Activated T-helper 17 cell treated with anti-CD3 and anti-CD28 coated beads, Interleukin-2, amount 50 U/mL, for 72 hours (primary cell): ENCODE data around the gene SLC13A2. TPM values are rescaled to one million over a fixed set of nuclear protein-coding genes. Genes with fewer than 3 reads are reported as not detected.
"Not testable (repeated sequence)": the region's sequence is repeated elsewhere in the genome, so short reads cannot be mapped to it uniquely, and the experiment has no call there.

Experiments used
- ATAC-seq: fragments of 150-1000 bp; cut with Tn5 transposase; replicated peaks from 2 replicates; pipeline ENCODE4 v1.10.0; 2021; ENCODE audit warnings: mild to moderate bottlenecking, moderate library complexity
- H3K27ac Mint-ChIP-seq: one replicate; pipeline ENCODE4 v1.8.0; 2022; ENCODE audit warnings: mixed read lengths
- H3K27me3 Mint-ChIP-seq: one replicate; pipeline ENCODE4 v1.8.0; 2022; ENCODE audit warnings: mixed read lengths
- H3K36me3 Mint-ChIP-seq: one replicate; pipeline ENCODE4 v1.8.0; 2022; ENCODE audit warnings: low read depth, mild to moderate bottlenecking, mixed read lengths
- H3K4me1 Mint-ChIP-seq: one replicate; pipeline ENCODE4 v1.8.0; 2022; ENCODE audit warnings: mixed read lengths
- H3K4me3 Mint-ChIP-seq: one replicate; pipeline ENCODE4 v1.8.0; 2022; ENCODE audit warnings: mild to moderate bottlenecking, mixed read lengths
- H3K9me3 Mint-ChIP-seq: one replicate; pipeline ENCODE4 v1.8.0; 2022; ENCODE audit warnings: mixed read lengths
- total RNA-seq, 2 donors: library from RNA; stranded (reverse); gene quantifications; one replicate each; pipeline ENCODE4 v1.2.3, GENCODE V29; 2022

The SLC13A2 gene
- total RNA-seq, 2 donors from 2014 or later = not detected

DNA sequence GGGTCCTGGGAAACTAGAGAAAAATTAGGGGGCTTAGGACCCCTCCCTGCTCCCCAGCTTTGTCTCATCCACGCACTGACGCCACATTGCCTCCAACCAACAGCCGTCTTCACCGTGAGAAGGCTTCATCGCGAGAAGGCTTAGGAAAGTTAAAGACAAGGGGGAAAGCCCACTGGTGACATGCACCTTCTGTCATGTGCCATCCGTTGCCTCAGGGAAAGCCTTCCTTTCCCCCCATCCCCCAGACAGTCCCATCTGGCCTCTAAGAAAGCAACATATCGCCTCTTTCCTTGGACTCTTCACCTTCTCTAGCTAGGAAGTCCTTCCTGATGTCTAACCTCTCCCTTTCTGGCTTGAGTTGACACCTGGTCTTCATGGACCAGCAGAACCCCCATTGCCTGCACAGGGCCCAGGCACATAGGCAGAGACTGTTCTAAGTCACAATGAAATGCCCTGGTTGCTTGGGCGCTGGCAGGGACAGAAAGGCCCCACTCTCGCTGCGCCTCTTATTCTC lies 34.8 kb downstream of the SLC13A2 start:
- H3K36me3 Mint-ChIP-seq = no peaks in the 10 kb centered on the region
- no peaks in the 10 kb centered on the region for H3K9me3 Mint-ChIP-seq
- H3K27ac Mint-ChIP-seq = no peak overlapping the region
- peaks cover 33% of the 10 kb centered on the region for H3K27me3 Mint-ChIP-seq
- ATAC-seq = no peak
- no peaks in the 10 kb centered on the region for H3K4me1 Mint-ChIP-seq
- no peak overlapping the region for H3K4me3 Mint-ChIP-seq

- no peaks in the 10 kb centered on the region for H3K9me3 Mint-ChIP-seq
- no peak overlapping the region for H3K4me3 Mint-ChIP-seq
- peaks cover 38% of the 10 kb centered on the region for H3K27me3 Mint-ChIP-seq
- peak overlapping the region; percentile 11 for H3K27ac Mint-ChIP-seq
- no peaks in the 10 kb centered on the region for H3K36me3 Mint-ChIP-seq
- H3K4me1 Mint-ChIP-seq = no peaks in the 10 kb centered on the region
- ATAC-seq = no peak
Measured at GRCh38 chr17:28509789-28510188, 36.3 kb downstream of the SLC13A2 start.

DNA sequence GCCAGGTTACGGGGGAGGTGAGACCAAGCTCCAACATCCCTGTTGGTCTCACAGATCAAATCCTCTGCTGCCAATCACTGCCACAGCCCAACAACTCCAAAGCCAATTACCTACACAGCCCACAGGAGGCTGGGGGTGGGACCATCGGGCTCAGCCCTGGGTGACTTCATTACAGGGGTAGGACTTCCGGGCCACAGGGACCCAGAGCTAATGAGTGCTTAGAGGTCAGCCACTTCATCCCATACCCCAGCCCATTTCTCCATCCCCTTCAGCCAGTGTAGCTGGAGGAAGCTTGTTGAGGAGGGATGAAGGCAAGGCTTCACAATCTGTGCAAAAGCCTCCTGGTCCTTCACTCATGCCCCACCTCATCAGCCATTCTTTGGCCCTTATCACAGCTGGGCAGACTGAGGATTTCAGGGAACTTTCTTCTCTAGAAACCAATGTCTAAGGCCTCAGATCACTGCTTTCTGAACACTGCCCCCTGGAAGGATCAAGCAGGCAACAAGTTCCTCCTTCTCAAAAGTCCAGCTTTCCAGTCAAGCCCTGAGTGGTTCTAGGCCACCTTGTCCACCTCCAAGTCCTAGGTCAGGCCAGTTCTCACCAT lies 38.5 kb downstream of the SLC13A2 start:
- Mint-ChIP-seq H3K36me3 (no peaks in the 10 kb centered on the region), H3K4me3 (no peak overlapping the region), H3K27ac (no peak overlapping the region), H3K9me3 (no peaks in the 10 kb centered on the region), H3K27me3 (peaks cover 30% of the 10 kb centered on the region), H3K4me1 (no peaks in the 10 kb centered on the region)
- no peak for ATAC-seq

DNA sequence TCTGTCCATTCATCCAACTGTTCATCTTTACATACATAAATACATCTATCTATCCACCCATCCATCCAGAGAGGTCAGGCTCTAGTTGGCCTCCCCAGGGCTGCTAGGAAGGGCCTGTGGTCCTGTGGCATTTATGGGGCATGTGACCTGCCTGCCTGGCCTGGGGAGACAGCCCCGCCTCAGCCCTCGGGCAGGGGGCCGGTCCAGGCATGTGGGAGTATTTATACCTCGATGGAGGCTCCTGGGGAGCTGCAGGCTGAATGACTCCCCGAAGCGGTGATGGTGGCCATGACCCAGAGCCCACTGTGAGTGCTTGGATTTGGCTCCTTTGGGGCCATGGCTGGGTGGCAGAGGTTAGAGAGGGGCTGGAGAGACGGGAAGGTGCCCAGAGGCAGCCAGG lies 40.0 kb downstream of the SLC13A2 start:
- no peaks in the 10 kb centered on the region for H3K4me1 Mint-ChIP-seq
- no peak for ATAC-seq
- H3K27me3 Mint-ChIP-seq = peaks cover 26% of the 10 kb centered on the region
- no peaks in the 10 kb centered on the region for H3K9me3 Mint-ChIP-seq
- no peak overlapping the region for H3K4me3 Mint-ChIP-seq
- peak overlapping the region; percentile 57 for H3K27ac Mint-ChIP-seq
- H3K36me3 Mint-ChIP-seq = no peaks in the 10 kb centered on the region

DNA sequence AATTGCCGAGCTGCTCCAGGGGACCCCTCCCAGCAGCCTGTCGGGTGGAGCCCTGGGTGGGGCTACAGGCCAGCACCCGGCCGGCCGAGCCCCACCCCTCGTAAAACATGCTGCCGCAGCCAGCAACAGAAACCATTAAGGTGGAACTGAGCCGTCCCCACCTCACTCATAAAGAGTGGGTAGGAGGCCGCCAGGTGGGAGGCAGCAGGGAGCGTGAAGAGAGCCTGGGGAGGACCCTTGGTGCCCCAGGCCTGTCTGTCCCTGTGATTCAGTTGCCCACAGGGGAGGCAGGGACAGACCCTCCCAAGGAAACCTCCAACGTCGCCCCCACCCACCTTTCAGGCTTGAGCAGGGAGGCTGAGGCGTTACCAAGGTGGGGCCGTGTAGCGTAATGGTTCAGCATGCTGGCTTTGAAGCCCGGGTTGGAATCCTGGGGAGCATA lies 41.1 kb downstream of the SLC13A2 start:
- H3K9me3 Mint-ChIP-seq = no peaks in the 10 kb centered on the region
- no peak for ATAC-seq
- H3K27me3 Mint-ChIP-seq = peaks cover 20% of the 10 kb centered on the region
- H3K4me1 Mint-ChIP-seq = no peaks in the 10 kb centered on the region
- H3K4me3 Mint-ChIP-seq = no peak overlapping the region
- no peaks in the 10 kb centered on the region for H3K36me3 Mint-ChIP-seq
- no peak overlapping the region for H3K27ac Mint-ChIP-seq

- no peak overlapping the region for H3K4me3 Mint-ChIP-seq
- no peak overlapping the region for H3K27ac Mint-ChIP-seq
- no peaks in the 10 kb centered on the region for H3K9me3 Mint-ChIP-seq
- no peak for ATAC-seq
- peaks cover 10% of the 10 kb centered on the region for H3K27me3 Mint-ChIP-seq
- no peaks in the 10 kb centered on the region for H3K36me3 Mint-ChIP-seq
- no peaks in the 10 kb centered on the region for H3K4me1 Mint-ChIP-seq
Measured at GRCh38 chr17:28515518-28515917, 42.1 kb downstream of the SLC13A2 start.

DNA sequence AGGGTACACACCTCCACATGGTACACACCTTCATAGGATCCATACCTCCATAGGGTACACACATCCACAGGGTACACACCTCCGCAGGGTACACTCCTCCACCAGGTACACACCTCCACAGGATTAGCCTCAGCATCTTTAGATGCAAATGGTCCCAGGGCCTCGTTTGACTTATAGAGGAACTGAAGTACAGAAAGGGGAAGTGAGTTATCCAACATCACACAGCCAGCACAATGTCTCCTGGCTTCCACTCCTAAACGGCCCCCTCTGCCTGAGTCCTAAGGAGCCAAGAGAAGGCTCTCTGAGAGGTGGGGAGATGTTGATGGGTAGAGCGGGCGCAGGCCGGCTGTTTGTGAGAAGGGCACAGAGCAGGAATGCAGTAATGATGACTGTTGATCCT lies 44.7 kb downstream of the SLC13A2 start:
- no peaks in the 10 kb centered on the region for H3K9me3 Mint-ChIP-seq
- H3K4me3 Mint-ChIP-seq = no peak overlapping the region
- no peak overlapping the region for H3K27ac Mint-ChIP-seq
- H3K27me3 Mint-ChIP-seq = peaks cover 8% of the 10 kb centered on the region
- ATAC-seq = no peak
- no peaks in the 10 kb centered on the region for H3K4me1 Mint-ChIP-seq
- H3K36me3 Mint-ChIP-seq = no peaks in the 10 kb centered on the region

- ATAC-seq = no peak
- H3K36me3 Mint-ChIP-seq = no peaks in the 10 kb centered on the region
- H3K9me3 Mint-ChIP-seq = no peaks in the 10 kb centered on the region
- no peak overlapping the region for H3K27ac Mint-ChIP-seq
- H3K4me1 Mint-ChIP-seq = no peaks in the 10 kb centered on the region
- no peak overlapping the region for H3K4me3 Mint-ChIP-seq
- peaks cover 4% of the 10 kb centered on the region for H3K27me3 Mint-ChIP-seq
Measured at GRCh38 chr17:28518578-28518977, 45.1 kb downstream of the SLC13A2 start.

DNA sequence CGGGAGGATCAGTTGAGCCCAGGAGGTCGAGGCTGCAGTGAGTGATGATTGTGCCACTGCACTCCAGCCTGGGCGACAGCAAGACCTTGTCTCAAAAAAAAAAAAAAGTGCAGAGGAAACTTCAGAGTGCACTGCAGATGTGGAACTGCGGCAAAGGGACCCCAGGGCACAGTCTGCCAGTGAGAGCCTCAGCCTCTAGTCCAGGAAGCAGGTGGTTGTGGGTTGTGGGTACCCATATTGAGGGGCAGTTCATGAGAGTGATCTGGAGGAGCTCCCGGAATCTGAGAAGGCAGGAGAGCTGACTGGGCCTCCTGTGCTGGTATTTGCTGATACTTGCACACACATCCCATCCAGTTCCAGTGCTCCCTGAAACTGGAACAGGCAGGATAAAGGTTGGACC lies 45.8 kb downstream of the SLC13A2 start:
- no peaks in the 10 kb centered on the region for H3K9me3 Mint-ChIP-seq
- H3K36me3 Mint-ChIP-seq = no peaks in the 10 kb centered on the region
- H3K27me3 Mint-ChIP-seq = no peaks in the 10 kb centered on the region
- H3K27ac Mint-ChIP-seq = no peak overlapping the region
- no peak overlapping the region for H3K4me3 Mint-ChIP-seq
- ATAC-seq = no peak
- no peaks in the 10 kb centered on the region for H3K4me1 Mint-ChIP-seq

DNA sequence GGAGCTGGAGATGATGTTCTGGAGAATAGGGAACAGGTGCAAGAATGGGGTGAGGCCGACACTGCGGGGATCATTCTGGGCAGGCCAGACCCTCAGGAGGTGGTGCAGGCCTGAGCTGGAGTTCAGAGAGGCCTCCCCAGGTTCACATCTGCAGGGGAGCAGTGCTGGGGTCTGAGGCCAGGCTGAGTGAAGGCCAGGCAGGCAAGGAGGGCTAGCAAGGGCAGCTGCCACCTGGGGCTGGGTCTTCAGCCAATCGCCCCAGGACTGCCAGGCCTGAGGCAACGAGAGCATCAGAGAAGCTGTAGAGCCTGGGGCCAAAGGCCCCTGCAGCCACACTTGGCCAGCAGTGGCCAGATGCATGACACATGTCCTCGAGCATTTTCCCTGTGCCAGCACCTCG lies 47.2 kb downstream of the SLC13A2 start:
- H3K27ac Mint-ChIP-seq = no peak overlapping the region
- no peaks in the 10 kb centered on the region for H3K4me1 Mint-ChIP-seq
- ATAC-seq = no peak
- no peak overlapping the region for H3K4me3 Mint-ChIP-seq
- no peaks in the 10 kb centered on the region for H3K9me3 Mint-ChIP-seq
- no peaks in the 10 kb centered on the region for H3K27me3 Mint-ChIP-seq
- no peaks in the 10 kb centered on the region for H3K36me3 Mint-ChIP-seq

DNA sequence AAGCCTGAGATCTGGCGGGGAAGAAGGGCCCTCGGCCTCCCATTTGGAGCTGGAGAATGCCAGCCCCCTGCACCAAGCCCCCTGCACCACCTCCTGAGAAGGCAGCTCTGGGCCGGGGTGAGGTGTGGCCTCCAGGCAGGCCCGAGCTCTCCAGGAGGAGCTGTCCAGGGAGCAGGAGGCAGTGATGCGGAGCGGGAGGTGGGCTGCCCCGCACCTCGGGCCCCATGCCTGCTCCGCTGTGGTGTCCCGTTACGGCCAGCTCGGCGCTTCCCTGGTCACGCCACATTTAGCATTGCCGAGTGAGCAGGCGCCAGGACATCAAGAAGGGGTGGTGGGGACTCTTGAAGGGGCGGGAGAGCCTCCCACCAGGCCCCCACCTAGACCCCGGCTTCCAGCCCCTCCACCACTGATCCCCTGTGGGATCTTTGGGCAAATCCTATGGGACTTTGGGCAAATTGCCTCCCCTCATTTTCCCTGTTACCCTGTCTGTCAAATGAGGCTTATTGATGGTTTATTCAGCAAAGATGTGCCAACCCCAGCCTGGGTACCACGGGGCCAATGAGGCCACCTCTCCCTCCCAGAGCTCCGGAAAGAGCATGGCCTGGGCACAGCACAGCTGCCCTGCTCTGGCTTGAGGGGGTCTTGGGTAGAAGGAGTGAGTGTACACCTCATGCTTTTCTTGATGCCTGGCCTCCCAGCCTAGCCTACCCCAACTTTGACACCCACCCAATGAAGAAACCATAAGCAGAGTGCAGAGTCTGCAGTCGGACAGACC lies 48.1 kb downstream of the SLC13A2 start:
- no peak overlapping the region for H3K27ac Mint-ChIP-seq
- H3K4me1 Mint-ChIP-seq = no peaks in the 10 kb centered on the region
- H3K9me3 Mint-ChIP-seq = no peaks in the 10 kb centered on the region
- H3K36me3 Mint-ChIP-seq = no peaks in the 10 kb centered on the region
- H3K4me3 Mint-ChIP-seq = no peak overlapping the region
- ATAC-seq = no peak
- H3K27me3 Mint-ChIP-seq = no peaks in the 10 kb centered on the region

GRCh38 chr17:28522281-28522680 lies 48.8 kb downstream of the SLC13A2 start:
- H3K36me3 Mint-ChIP-seq, H3K4me1 Mint-ChIP-seq, H3K9me3 Mint-ChIP-seq, H3K4me3 Mint-ChIP-seq, ATAC-seq, H3K27ac Mint-ChIP-seq, H3K27me3 Mint-ChIP-seq: not testable (repeated sequence)

DNA sequence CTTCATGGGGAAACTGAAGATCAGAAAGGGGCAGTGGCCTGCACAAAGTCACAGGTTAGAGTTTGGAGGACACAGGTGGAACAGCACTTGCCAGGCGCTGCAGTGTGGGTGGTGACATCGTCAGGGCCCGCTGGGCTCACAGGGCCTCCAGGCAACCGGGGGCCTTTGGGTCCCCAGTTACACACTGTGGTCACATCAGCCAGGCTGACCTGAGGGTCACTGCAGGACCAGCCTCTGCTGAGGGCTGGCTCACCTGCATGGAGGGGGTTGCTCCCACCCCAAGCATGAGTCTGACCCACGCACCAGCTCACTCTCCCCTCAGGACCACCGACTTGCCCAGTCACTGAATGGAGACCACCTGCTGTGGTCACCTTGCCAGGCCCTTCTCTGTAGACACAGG lies 49.7 kb downstream of the SLC13A2 start:
- Mint-ChIP-seq H3K4me1 (no peaks in the 10 kb centered on the region), H3K27me3 (no peaks in the 10 kb centered on the region), H3K27ac (no peak overlapping the region), H3K4me3 (no peak overlapping the region), H3K9me3 (no peaks in the 10 kb centered on the region), H3K36me3 (no peaks in the 10 kb centered on the region)
- no peak for ATAC-seq

- no peaks in the 10 kb centered on the region for H3K36me3 Mint-ChIP-seq
- no peaks in the 10 kb centered on the region for H3K27me3 Mint-ChIP-seq
- no peaks in the 10 kb centered on the region for H3K9me3 Mint-ChIP-seq
- H3K4me3 Mint-ChIP-seq = no peak overlapping the region
- H3K4me1 Mint-ChIP-seq = no peaks in the 10 kb centered on the region
- H3K27ac Mint-ChIP-seq = no peak overlapping the region
- no peak for ATAC-seq
Measured at GRCh38 chr17:28523876-28524275, 50.4 kb downstream of the SLC13A2 start.
